Endothelial cell of umbilical vein (primary cell): Measurements from ENCODE around the gene NUMBL. TPM values are rescaled to one million over a fixed set of nuclear protein-coding genes. Genes with fewer than 3 reads are reported as not detected.
"Not testable (repeated sequence)": the region's sequence is repeated elsewhere in the genome, so short reads cannot be mapped to it uniquely, and the experiment has no call there.

Experiments
- BruUV-seq: library from RNA; stranded (reverse); fragments of 400-500 nt; replicated peaks from 2 replicates; lab custom pipeline; 2021; lab: Mats Ljungman, UMichigan
- CTCF ChIA-PET: fragments of 300-600, 350-600 bp; sonication (Branson Sonifier 250); formaldehyde crosslinking; loops from one replicate; lab custom pipeline; 2021; ENCODE audit warnings: antibody characterized with exemption, inconsistent platforms; lab: Charles Lee
- POLR2A ChIA-PET: fragments of 300-600, 350-600 bp; sonication (Branson Sonifier 250); formaldehyde crosslinking; loops from one replicate; lab custom pipeline; 2021; ENCODE audit warnings: antibody characterized with exemption, inconsistent platforms; lab: Charles Lee
- DNase-seq: peaks from one replicate; pipeline ENCODE4 v3.0.0-alpha.2; 2011; ENCODE audit warnings: low read depth, low spot score
- FAIRE-seq: peaks from 2 replicates; lab custom pipeline; 2011; peaks lifted over from hg19 to GRCh38; lab: Jason Lieb, UNC
- H2AFZ ChIP-seq: 2 replicates; pipeline ENCODE4 v1.6.0; 2012; ENCODE audit warnings: low read depth, low read length, control low read depth, inconsistent platforms
- H3K27ac ChIP-seq: 2 replicates; pipeline ENCODE4 v1.5.1; 2011; ENCODE audit warnings: low read depth, mild to moderate bottlenecking, control low read depth, low read length, moderate library complexity; ENCODE audit not compliant: insufficient read depth
- H3K27me3 ChIP-seq, 2 experiments: 2 replicates each; pipeline versions ENCODE4 v1.6.0 to v1.6.1; 2011; ENCODE audit warnings: low read length in 2 of 2, mixed read lengths in 1 of 2; ENCODE audit not compliant: control insufficient read depth in 2 of 2, insufficient read depth in 2 of 2
- H3K36me3 ChIP-seq, 2 experiments: 2 replicates in 1 of 2; 3 replicates in 1 of 2; pipeline ENCODE4 v1.5.1; 2011; ENCODE audit warnings: low read length in 2 of 2, mild to moderate bottlenecking in 1 of 2, moderate library complexity in 1 of 2; ENCODE audit not compliant: control insufficient read depth in 2 of 2, insufficient read depth in 2 of 2; ENCODE audit errors: extremely low read depth in 1 of 2
- H3K4me1 ChIP-seq: 3 replicates; pipeline ENCODE4 v1.5.1; 2011; ENCODE audit warnings: mild to moderate bottlenecking, low read length; ENCODE audit not compliant: control insufficient read depth, insufficient read depth; ENCODE audit errors: extremely low read depth
- H3K4me2 ChIP-seq: 2 replicates; pipeline ENCODE4 v1.6.1; 2011; ENCODE audit warnings: low read length, control low read depth, mixed read lengths; ENCODE audit not compliant: insufficient read depth
- H3K4me3 ChIP-seq, 3 experiments: fragments of 200-600 bp in 1 of 3; sonication (generic), shearing (Covaris generic) in 1 of 3; replicated peaks in 1 of 3; 2 replicates each; pipeline ENCODE4 v1.5.1; 2011 to 2016; ENCODE audit warnings: control low read depth in 3 of 3, low read length in 3 of 3, mild to moderate bottlenecking in 2 of 3, inconsistent platforms in 1 of 3, low read depth in 1 of 3, moderate library complexity in 1 of 3; ENCODE audit not compliant: insufficient read depth in 1 of 3
- H3K79me2 ChIP-seq: 2 replicates; pipeline ENCODE4 v1.6.0; 2012; ENCODE audit warnings: low read length, inconsistent platforms; ENCODE audit not compliant: control insufficient read depth, insufficient read depth
- H3K9ac ChIP-seq: replicated peaks from 2 replicates; pipeline ENCODE3; 2011; ENCODE audit warnings: low read length, control low read depth; ENCODE audit not compliant: insufficient read depth; ENCODE audit errors: extremely low read depth
- H3K9me1 ChIP-seq: replicated peaks from 3 replicates; pipeline ENCODE4 v1.6.0; 2011; ENCODE audit warnings: mild to moderate bottlenecking, low read length; ENCODE audit not compliant: control insufficient read depth, insufficient read depth; ENCODE audit errors: extremely low read depth
- H3K9me3 ChIP-seq: replicated peaks from 2 replicates; pipeline ENCODE4 v1.5.1; 2012; ENCODE audit warnings: low read length, inconsistent platforms; ENCODE audit not compliant: control insufficient read depth, insufficient read depth
- H4K20me1 ChIP-seq: replicated peaks from 2 replicates; pipeline ENCODE3; 2011; ENCODE audit warnings: mild to moderate bottlenecking, low read length; ENCODE audit not compliant: control insufficient read depth, insufficient read depth; ENCODE audit errors: extremely low read depth
- CTCF ChIP-seq, 2 donors: IDR thresholded peaks; 1 replicate in 1 of 2; 2 replicates in 1 of 2; pipeline ENCODE4 v1.5.1; 2011; ENCODE audit warnings: low read length in 2 of 2, mild to moderate bottlenecking in 2 of 2, moderate library complexity in 2 of 2, control low read depth in 1 of 2, inconsistent platforms in 1 of 2, low read depth in 1 of 2; ENCODE audit not compliant: insufficient read depth in 1 of 2; ENCODE audit errors: extremely low read depth in 1 of 2
- EZH2 ChIP-seq: IDR thresholded peaks from 2 replicates; pipeline ENCODE4 v1.6.1; 2012; ENCODE audit warnings: borderline replicate concordance, low read depth, mild to moderate bottlenecking, moderate library complexity, low read length, inconsistent platforms; ENCODE audit not compliant: severe bottlenecking
- FOS ChIP-seq: IDR thresholded peaks from 2 replicates; pipeline ENCODE4 v1.6.1; 2011; ENCODE audit warnings: mild to moderate bottlenecking, low read length, moderate library complexity, borderline replicate concordance; ENCODE audit not compliant: insufficient read depth
- GATA2 ChIP-seq: IDR thresholded peaks from 2 replicates; pipeline ENCODE4 v1.7.0; 2011; ENCODE audit warnings: low read depth, mild to moderate bottlenecking, moderate library complexity, mixed read lengths, low read length; ENCODE audit not compliant: insufficient read length, insufficient read depth
- JUN ChIP-seq: IDR thresholded peaks from 2 replicates; pipeline ENCODE4 v1.6.1; 2011; ENCODE audit warnings: borderline replicate concordance, low read depth; ENCODE audit not compliant: insufficient read length, insufficient read depth
- MAX ChIP-seq: IDR thresholded peaks from 2 replicates; pipeline ENCODE4 v1.6.1; 2011; ENCODE audit not compliant: insufficient read depth, insufficient read length
- MYC ChIP-seq: IDR thresholded peaks from one replicate; pipeline ENCODE4 v1.6.1; 2011; ENCODE audit warnings: mild to moderate bottlenecking, low read depth, low read length
- POLR2A ChIP-seq: IDR thresholded peaks from 2 replicates; pipeline ENCODE4 v1.6.1; 2012; ENCODE audit warnings: low read depth, mild to moderate bottlenecking, control low read depth, low read length
- POLR2AphosphoS5 ChIP-seq: IDR thresholded peaks from 2 replicates; pipeline ENCODE4 v1.6.1; 2012; ENCODE audit warnings: low read depth, mild to moderate bottlenecking, control low read depth, low read length, moderate library complexity; ENCODE audit not compliant: insufficient read depth
- dilution Hi-C: fragments of 300-500 bp; cut with MboI; formaldehyde crosslinking; loops from one replicate; pipeline ENCODE4 v1.15.0; 2019; ENCODE audit warnings: low sequenced_read_pairs; ENCODE audit not compliant: extremely low pct_ligation_motif_present
- intact Hi-C: fragments of 100-400 bp; cut with micrococcal nuclease; formaldehyde crosslinking; loops from one replicate; pipeline ENCODE4 v1.10.0; 2022
- polyA plus RNA-seq, 4 experiments: library from polyadenylated mRNA; depleted of rRNA in 3 of 4; stranded (reverse) in 3 of 4; unstranded in 1 of 4; fragments of >200 nt; gene quantifications; 2 replicates each; pipeline versions ENCODE4 v1.2.1 to v1.2.3, GENCODE V29; 2011 to 2012; ENCODE audit warnings: missing spikeins in 1 of 4
- total RNA-seq: library from RNA; stranded (reverse); gene quantifications from 2 replicates; pipeline ENCODE4 v1.2.3, GENCODE V29; 2021

Gene NUMBL
- total and polyA plus RNA-seq, 2 donors (not counting 3 experiments of a cell fraction or from before 2014, with no cell fraction given): 21.5 to 46.7 TPM

- H4K20me1 ChIP-seq: no peaks in the 10 kb centered on the region
- no peaks in the 10 kb centered on the region for H3K4me1 ChIP-seq
- H3K9me3 ChIP-seq: no peaks in the 10 kb centered on the region
- BruUV-seq: no TSS peak
- FAIRE-seq (no peak), DNase-seq (no peak)
- no peaks in the 10 kb centered on the region for H3K36me3 ChIP-seq
- no peaks in the 10 kb centered on the region for H3K79me2 ChIP-seq
- intact Hi-C loops: no loop called here
- CTCF ChIA-PET: interaction anchor here (3.3 kb wide), 1 partner anchor 8 kb away, joined by 28 read pairs; no protein-coding TSS in a partner anchor
- H3K9me1 ChIP-seq: no peaks in the 10 kb centered on the region
- POLR2A ChIA-PET: no interaction called here
- no peak for TF ChIP-seq POLR2AphosphoS5
- no peak for TF ChIP-seq EZH2
- TF ChIP-seq FOS: no peak
- no peak for TF ChIP-seq MYC
- TF ChIP-seq CTCF (IDR thresholded peaks at IDR 0.05; ENCODE audit: extremely low read depth in 1 of 2, insufficient read depth in 1 of 2, low read depth in 1 of 2, low read length in 2 of 2): no peak
- TF ChIP-seq MAX: no peak
- no peak for TF ChIP-seq GATA2
- no peak for TF ChIP-seq JUN
- no peak for TF ChIP-seq POLR2A
- H2AFZ ChIP-seq: no peak overlapping the region
- dilution Hi-C loops: no loop called here
- H3K27me3 ChIP-seq: no peaks in the 10 kb centered on the region
- no peak overlapping the region for H3K4me3 ChIP-seq
- H3K9ac ChIP-seq: no peak overlapping the region
- no peak overlapping the region for H3K27ac ChIP-seq
- no peak overlapping the region for H3K4me2 ChIP-seq
Measured at GRCh38 chr19:40625406-40626120, 64.9 kb downstream of the NUMBL start.

GRCh38 chr19:40624369-40625153 lies 65.9 kb downstream of the NUMBL start:
- H2AFZ ChIP-seq, H3K79me2 ChIP-seq, BruUV-seq, H3K9ac ChIP-seq, dilution Hi-C loops, H3K4me1 ChIP-seq, intact Hi-C loops, H3K9me1 ChIP-seq, H3K27ac ChIP-seq, H3K4me2 ChIP-seq, H4K20me1 ChIP-seq, H3K4me3 ChIP-seq, H3K36me3 ChIP-seq, H3K9me3 ChIP-seq, DNase-seq, H3K27me3 ChIP-seq: not testable (repeated sequence)
- POLR2A ChIA-PET: interaction anchor here (0.6 kb wide), 1 partner anchor 8 kb away, joined by 3 read pairs; no protein-coding TSS in a partner anchor
- CTCF ChIA-PET: interaction anchor here (3.3 kb wide), 1 partner anchor 9 kb away, joined by 28 read pairs; no protein-coding TSS in a partner anchor
- FAIRE-seq: peak; percentile 69
